NCI-H128 (cell line): ENCODE results near the gene RDH13.
A peak's percentile ranks its signal among the peaks of the same experiment; 100 is the strongest.

ENCODE experiments used
- DNase-seq: peaks from one replicate; lab custom pipeline; 2025; ENCODE audit not compliant: unreplicated experiment; lab: John Stamatoyannopoulos, UW

Gene RDH13

GRCh38 chr19:55091955-55092354 is 29.0 kb upstream of the RDH13 start:
- no peak for DNase-seq

GRCh38 chr19:55091126-55091910 is 28.4 kb upstream of the RDH13 start:
- DNase-seq = no peak

GRCh38 chr19:55090564-55090963 is 27.6 kb upstream of the RDH13 start:
- DNase-seq = no peak

GRCh38 chr19:55089342-55089944 is 26.5 kb upstream of the RDH13 start:
- no peak for DNase-seq

- peak; percentile 9 for DNase-seq
Observed at GRCh38 chr19:55088543-55089341, 25.8 kb upstream of the RDH13 start.

GRCh38 chr19:55088021-55088451 is 25.1 kb upstream of the RDH13 start:
- no peak for DNase-seq

- DNase-seq = no peak
Observed at GRCh38 chr19:55087542-55087901, 24.6 kb upstream of the RDH13 start.

GRCh38 chr19:55086730-55087541 is 24.0 kb upstream of the RDH13 start:
- DNase-seq = peak; percentile 72

GRCh38 chr19:55085923-55086715 is 23.2 kb upstream of the RDH13 start:
- DNase-seq = no peak

- no peak for DNase-seq
Observed at GRCh38 chr19:55084416-55084815, 21.5 kb upstream of the RDH13 start.

GRCh38 chr19:55083004-55083850 is 20.3 kb upstream of the RDH13 start:
- DNase-seq = no peak

GRCh38 chr19:55082020-55082851 is 19.3 kb upstream of the RDH13 start:
- DNase-seq = no peak

GRCh38 chr19:55081770-55082019 is 18.7 kb upstream of the RDH13 start:
- DNase-seq = no peak

GRCh38 chr19:55080968-55081769 is 18.2 kb upstream of the RDH13 start:
- no peak for DNase-seq

GRCh38 chr19:55080121-55080967 is 17.4 kb upstream of the RDH13 start:
- no peak for DNase-seq

- DNase-seq = no peak
Observed at GRCh38 chr19:55079400-55080038, 16.6 kb upstream of the RDH13 start.

GRCh38 chr19:55078996-55079395 is 16.0 kb upstream of the RDH13 start:
- no peak for DNase-seq
